Measurements from ENCODE around the gene HIBADH.

The HIBADH gene

DNA sequence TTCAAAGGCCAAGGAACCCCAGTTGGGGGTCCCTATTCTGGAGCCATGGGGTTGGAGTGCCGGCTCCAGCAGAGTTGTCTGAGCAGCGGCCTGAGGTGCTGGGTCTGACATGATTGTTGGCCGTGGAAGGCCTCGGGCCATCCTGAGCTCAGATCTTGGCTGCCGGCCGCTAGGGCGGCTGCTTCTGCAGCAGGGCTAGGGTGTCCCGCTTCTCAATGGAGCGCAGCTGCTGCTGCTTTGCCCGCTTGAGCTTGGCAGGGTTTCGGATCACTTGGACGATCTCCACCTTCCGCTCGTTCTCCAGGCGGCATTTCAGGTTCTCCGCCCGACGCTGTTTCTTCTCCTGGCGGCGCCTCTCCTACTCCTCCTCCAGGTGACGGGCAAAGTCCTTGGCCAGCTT lies 171.1 kb downstream of the HIBADH start:
- DNase-seq (ENCODE audit: low read depth): no peak

DNA sequence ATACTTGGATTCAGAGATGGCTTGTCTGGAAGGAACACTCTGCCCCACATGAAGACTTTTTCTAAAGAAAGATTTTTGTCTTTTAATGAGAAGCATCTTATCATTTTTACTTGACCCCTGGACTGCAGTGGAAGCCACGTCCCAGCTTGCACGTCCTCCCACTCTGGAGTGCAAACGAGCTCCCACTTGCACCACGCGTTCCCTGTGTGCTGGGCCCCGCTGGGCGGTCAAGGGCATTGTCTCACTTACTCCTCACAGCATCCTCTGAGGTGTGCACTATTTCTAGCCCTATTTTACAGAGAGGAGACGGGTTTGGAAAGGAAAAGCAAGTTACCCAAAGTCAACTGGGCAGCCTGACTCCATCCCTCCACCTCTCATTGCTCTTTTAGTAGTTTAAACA lies 175.2 kb downstream of the HIBADH start:
- no peak for DNase-seq (ENCODE audit: low read depth)

DNA sequence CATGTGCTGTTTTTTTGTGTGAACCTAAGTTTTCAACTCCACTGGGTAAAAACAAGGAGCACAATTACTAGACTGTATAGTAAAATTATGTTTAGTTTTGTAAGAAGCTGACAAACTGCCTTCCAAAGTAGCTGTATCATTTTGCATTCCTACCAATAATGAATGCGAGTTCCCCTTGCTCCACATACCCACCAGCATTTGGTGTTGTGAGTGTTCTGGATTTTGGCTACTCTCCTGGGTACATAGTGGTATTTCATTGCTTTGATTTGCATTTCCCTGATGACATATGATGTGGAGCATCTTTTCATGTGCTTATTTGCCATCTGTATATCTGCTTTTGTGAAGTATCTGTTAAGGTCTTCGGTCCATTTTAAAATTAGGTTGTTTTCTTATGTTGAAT lies 178.2 kb downstream of the HIBADH start:
- no peak for DNase-seq (ENCODE audit: low read depth)

DNA sequence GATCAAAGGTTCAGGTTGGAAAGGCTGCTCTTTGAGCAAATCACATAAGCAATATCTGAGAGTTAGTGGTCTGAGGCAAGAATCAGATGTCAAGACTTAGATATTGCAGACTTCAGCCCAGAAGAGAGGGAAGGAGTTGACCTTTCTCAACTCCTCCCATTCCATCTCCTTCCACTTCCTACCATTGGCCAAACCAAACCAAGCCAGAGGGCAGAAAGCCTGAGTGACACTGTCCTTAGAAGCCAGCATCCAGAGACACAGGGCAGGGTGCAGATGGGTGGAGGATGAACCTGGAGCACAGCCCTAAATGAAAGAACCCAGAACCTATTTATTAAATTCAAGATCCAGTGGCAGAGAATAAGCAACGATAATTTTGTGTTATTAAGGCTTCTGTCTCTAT lies 180.5 kb downstream of the HIBADH start:
- DNase-seq (ENCODE audit: low read depth): no peak

DNA sequence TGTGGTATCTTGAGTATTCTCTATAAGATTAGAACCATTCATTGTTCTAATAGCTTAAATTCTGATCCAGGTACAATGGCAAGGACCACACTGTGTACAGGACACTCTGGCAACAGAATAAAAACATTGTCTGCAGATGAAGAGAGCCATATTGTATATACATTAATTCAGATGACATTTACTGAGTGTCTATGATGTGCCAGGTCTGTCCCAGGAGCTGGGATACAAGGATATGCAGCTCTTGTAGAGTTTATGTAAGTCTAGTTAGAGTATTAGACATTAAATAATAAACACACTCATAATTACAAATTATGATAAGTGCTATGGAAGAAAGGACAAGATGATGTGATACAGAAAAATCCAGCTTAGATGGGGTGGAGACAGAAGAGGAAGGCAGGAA lies 184.1 kb downstream of the HIBADH start:
- DNase-seq (ENCODE audit: low read depth): no peak

DNA sequence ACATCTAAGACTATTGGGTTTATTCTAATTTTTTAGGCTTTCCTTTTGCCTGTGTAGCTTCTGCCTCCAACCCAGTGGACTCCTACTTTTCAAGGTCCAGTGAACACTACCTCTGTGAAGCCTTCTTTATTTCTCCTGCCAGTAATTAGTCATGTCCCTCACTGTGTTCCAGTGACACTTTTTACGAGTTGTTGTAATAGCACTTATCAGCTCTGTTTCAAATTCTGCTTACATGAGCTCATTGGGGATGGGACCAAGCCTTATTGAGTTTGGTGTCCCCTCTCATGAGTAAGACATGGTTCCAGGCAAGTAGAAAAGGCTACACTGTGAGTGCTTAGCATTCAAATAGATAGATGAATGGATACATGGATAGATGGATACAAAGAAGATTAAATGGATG lies 184.6 kb downstream of the HIBADH start:
- DNase-seq (ENCODE audit: low read depth): no peak

DNA sequence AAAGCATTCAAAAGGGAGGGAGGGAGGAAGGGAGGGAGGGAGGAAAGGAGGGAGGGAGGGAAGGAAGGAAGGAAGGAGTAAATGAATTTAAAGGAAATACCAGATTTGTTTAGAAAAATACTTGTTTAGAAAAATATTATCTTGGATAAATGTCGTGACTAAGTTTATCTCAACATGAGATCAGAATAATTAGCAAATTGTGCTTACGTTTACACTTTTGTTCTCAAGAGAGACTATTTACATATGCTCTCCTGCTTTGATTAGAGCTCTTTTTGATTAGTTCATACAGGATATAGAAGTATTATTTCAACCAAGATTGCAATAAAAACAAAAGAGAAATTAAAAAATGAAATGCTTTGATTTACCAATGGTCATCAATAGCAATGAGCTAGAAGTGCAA lies 186.2 kb downstream of the HIBADH start:
- DNase-seq (ENCODE audit: low read depth): no peak
